ENCODE measurements around the gene LCN1.

The LCN1 gene

GRCh38 chr9:135499326-135500070, 21.7 kb upstream of the LCN1 start:
- H3K27ac ChIP-seq: no peak overlapping the region
- H3K4me1 ChIP-seq (ENCODE audit: control insufficient read depth in 1 of 2, insufficient read depth in 1 of 2, low read depth in 1 of 2, low read length in 1 of 2): peaks cover 19 to 22% of the 10 kb centered on the region in 2 experiments
- no peaks in the 10 kb centered on the region for H3K9me3 ChIP-seq
- peaks cover 15% of the 10 kb centered on the region for H3K27me3 ChIP-seq
- peak overlapping the region; percentile 60 to 75 for H3K4me3 ChIP-seq (ENCODE audit: low read depth in 1 of 2, low read length in 1 of 2)
- no peak for TF ChIP-seq CTCF (IDR thresholded peaks at IDR 0.05)
- H3K36me3 ChIP-seq: peaks cover 14% of the 10 kb centered on the region

GRCh38 chr9:135500071-135500524, 21.1 kb upstream of the LCN1 start:
- Histone ChIP-seq H3K4me1 (ENCODE audit: control insufficient read depth in 1 of 2, insufficient read depth in 1 of 2, low read depth in 1 of 2, low read length in 1 of 2) (peaks cover 19 to 22% of the 10 kb centered on the region in 2 experiments), H3K36me3 (peaks cover 14% of the 10 kb centered on the region), H3K27me3 (peaks cover 15% of the 10 kb centered on the region), H3K4me3 (ENCODE audit: low read depth in 1 of 2, low read length in 1 of 2) (peak overlapping the region; percentile 60 to 75), H3K9me3 (no peaks in the 10 kb centered on the region), H3K27ac (no peak overlapping the region)
- TF ChIP-seq CTCF (IDR thresholded peaks at IDR 0.05): no peak

- Histone ChIP-seq H3K4me3 (ENCODE audit: low read depth in 1 of 2, low read length in 1 of 2) (peak within 1 kb of the TSS; percentile 60 to 75), H3K27me3 (peaks cover 15% of the 10 kb centered on the region), H3K4me1 (ENCODE audit: control insufficient read depth in 1 of 2, insufficient read depth in 1 of 2, low read depth in 1 of 2, low read length in 1 of 2) (peaks cover 19 to 22% of the 10 kb centered on the region in 2 experiments), H3K9me3 (no peaks in the 10 kb centered on the region), H3K36me3 (peaks cover 14% of the 10 kb centered on the region), H3K27ac (no peak within 1 kb of the TSS)
- TF ChIP-seq CTCF (IDR thresholded peaks at IDR 0.05): peak; percentile 57
Measured at GRCh38 chr9:135500525-135501260, 20.5 kb upstream of the LCN1 start, which contains the start of gene MRPS2. MRPS2 (plus strand) TSS chr9:135500682; CDS start chr9:135500711, 29 bp downstream.

- Histone ChIP-seq H3K36me3 (peaks cover 14% of the 10 kb centered on the region), H3K4me3 (ENCODE audit: low read depth in 1 of 2, low read length in 1 of 2) (peak overlapping the region; percentile 60 to 75), H3K27ac (no peak overlapping the region), H3K4me1 (ENCODE audit: control insufficient read depth in 1 of 2, insufficient read depth in 1 of 2, low read depth in 1 of 2, low read length in 1 of 2) (peaks cover 19 to 22% of the 10 kb centered on the region in 2 experiments), H3K9me3 (no peaks in the 10 kb centered on the region), H3K27me3 (peaks cover 15% of the 10 kb centered on the region)
- TF ChIP-seq CTCF (IDR thresholded peaks at IDR 0.05): no peak
Measured at GRCh38 chr9:135501261-135502167, 19.7 kb upstream of the LCN1 start.

Data from neutrophil (primary cell).